Smooth muscle cell (in vitro differentiated cells): ENCODE data around the gene PRKCH. TPM values are rescaled to one million over a fixed set of nuclear protein-coding genes. Genes with fewer than 3 reads are reported as not detected.

Source experiments
- DNase-seq: peaks from one replicate; lab custom pipeline; 2025; ENCODE audit not compliant: unreplicated experiment; lab: John Stamatoyannopoulos, UW
- H2AFZ ChIP-seq: fragments of 200-600 bp; sonication (generic); 2 replicates; pipeline ENCODE4 v1.6.0; 2016; ENCODE audit warnings: antibody characterized with exemption, low read depth, mild to moderate bottlenecking
- H3F3A ChIP-seq: fragments of 200-600 bp; sonication (generic); 2 replicates; pipeline ENCODE4 v1.6.0; 2017; ENCODE audit warnings: antibody characterized with exemption, low read depth
- H3K27ac ChIP-seq: fragments of 200-600 bp; sonication (generic); 2 replicates; pipeline ENCODE4 v1.5.1; 2016; ENCODE audit warnings: low read depth, mild to moderate bottlenecking
- H3K27me3 ChIP-seq: fragments of 200-600 bp; sonication (generic); 2 replicates; pipeline ENCODE4 v1.6.1; 2016; ENCODE audit warnings: low read depth, mild to moderate bottlenecking
- H3K36me3 ChIP-seq: fragments of 200-600 bp; sonication (generic); 2 replicates; pipeline ENCODE4 v1.5.1; 2016; ENCODE audit warnings: low read depth
- H3K4me1 ChIP-seq: fragments of 200-600 bp; sonication (generic); 2 replicates; pipeline ENCODE4 v1.5.1; 2016; ENCODE audit warnings: low read depth
- H3K4me2 ChIP-seq: fragments of 200-600 bp; sonication (generic); 2 replicates; pipeline ENCODE4 v1.6.0; 2016; ENCODE audit warnings: mild to moderate bottlenecking
- H3K4me3 ChIP-seq: fragments of 200-600 bp; sonication (generic); 2 replicates; pipeline ENCODE4 v1.5.1; 2016; ENCODE audit warnings: mild to moderate bottlenecking
- H3K79me2 ChIP-seq: fragments of 200-600 bp; sonication (generic); 2 replicates; pipeline ENCODE4 v1.6.0; 2016; ENCODE audit warnings: low read depth, mild to moderate bottlenecking
- H3K9ac ChIP-seq: fragments of 200-600 bp; sonication (generic); 2 replicates; pipeline ENCODE4 v1.6.0; 2016; ENCODE audit warnings: low read depth
- H3K9me3 ChIP-seq: fragments of 200-600 bp; sonication (generic); replicated peaks from 2 replicates; pipeline ENCODE4 v1.5.1; 2016; ENCODE audit warnings: low read depth
- H4K20me1 ChIP-seq: fragments of 200-600 bp; sonication (generic); 2 replicates; pipeline ENCODE4 v1.6.0; 2016; ENCODE audit warnings: low read depth
- WGBS: methylation state at CpG from one replicate; pipeline ENCODE4 v1.1.7; 2016; ENCODE audit warnings: low lambda C conversion rate; 5-methylcytosine and 5-hydroxymethylcytosine counted together
- polyA plus RNA-seq: library from polyadenylated mRNA; unstranded; fragments of >200 nt; fragmentation: Nextera tagmentation; extraction: Ambion mirVana; gene quantifications from 2 replicates; pipeline ENCODE4 v1.2.1, GENCODE V29; 2016
- total RNA-seq: library from RNA; depleted of rRNA; stranded (reverse); fragments of >200 nt; gene quantifications from 2 replicates; pipeline ENCODE4 v1.2.3, GENCODE V29; 2014
- TF ChIP-seq, protein P1 (sequence below): fragments of 200-600 bp; sonication (generic); IDR thresholded peaks from 2 replicates; pipeline ENCODE4 v1.5.1; 2017; ENCODE audit warnings: borderline replicate concordance, mild to moderate bottlenecking, antibody characterized with exemption; ENCODE audit not compliant: insufficient read depth, poor library complexity, severe bottlenecking

PRKCH gene
- total and polyA plus RNA-seq, 2 experiments from 2014 or later = 1.5 to 7.6 TPM

DNA sequence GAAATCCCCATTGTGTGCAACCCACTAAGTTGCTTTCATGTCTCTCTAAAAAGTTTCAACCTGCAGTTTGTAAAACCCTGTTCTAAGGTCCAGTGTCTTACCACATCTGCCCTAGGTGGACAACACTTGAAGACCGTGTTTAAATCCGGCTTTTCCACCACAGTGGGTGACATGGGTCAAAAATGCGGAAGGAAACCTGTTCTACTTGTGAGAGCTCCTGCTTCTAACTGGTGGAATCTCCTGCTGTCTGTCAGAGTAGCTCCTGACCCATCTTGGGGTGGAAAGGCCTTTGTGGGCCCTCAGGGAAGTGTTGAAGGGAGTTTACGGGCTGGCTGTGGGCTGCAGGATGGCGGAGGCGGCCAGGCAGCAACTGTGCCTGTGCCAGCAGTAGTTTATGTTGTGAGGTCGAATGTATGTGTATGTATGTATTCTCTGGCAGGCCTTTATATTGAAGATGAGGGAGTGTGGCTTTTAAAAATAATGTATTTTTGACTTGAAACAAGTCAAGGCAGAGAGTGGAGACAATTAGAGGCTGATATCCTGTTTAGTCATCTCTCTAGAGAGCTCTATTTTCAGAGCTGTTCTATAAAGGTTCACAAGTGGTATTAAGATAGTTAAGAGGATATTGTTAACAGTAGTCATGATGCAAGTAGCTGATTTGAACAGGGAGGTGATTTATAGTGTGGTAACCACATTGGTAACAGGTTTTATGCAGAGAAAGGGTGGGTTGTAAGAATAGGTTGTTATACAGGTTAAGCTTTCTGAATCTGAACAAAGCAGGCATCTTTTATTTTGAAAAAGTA, 67.0 kb downstream of the PRKCH start:
- no peaks in the 10 kb centered on the region for H3K36me3 ChIP-seq
- peak overlapping the region; percentile 2 for H2AFZ ChIP-seq
- TF ChIP-seq, protein P1, sequence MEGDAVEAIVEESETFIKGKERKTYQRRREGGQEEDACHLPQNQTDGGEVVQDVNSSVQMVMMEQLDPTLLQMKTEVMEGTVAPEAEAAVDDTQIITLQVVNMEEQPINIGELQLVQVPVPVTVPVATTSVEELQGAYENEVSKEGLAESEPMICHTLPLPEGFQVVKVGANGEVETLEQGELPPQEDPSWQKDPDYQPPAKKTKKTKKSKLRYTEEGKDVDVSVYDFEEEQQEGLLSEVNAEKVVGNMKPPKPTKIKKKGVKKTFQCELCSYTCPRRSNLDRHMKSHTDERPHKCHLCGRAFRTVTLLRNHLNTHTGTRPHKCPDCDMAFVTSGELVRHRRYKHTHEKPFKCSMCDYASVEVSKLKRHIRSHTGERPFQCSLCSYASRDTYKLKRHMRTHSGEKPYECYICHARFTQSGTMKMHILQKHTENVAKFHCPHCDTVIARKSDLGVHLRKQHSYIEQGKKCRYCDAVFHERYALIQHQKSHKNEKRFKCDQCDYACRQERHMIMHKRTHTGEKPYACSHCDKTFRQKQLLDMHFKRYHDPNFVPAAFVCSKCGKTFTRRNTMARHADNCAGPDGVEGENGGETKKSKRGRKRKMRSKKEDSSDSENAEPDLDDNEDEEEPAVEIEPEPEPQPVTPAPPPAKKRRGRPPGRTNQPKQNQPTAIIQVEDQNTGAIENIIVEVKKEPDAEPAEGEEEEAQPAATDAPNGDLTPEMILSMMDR = no peak
- H3K9ac ChIP-seq = no peak overlapping the region
- H3K4me3 ChIP-seq = no peak overlapping the region
- no peaks in the 10 kb centered on the region for H3K9me3 ChIP-seq
- 68% methylated on average over 7 of the region's 7 CpGs for WGBS
- H3K4me1 ChIP-seq = peaks cover 4% of the 10 kb centered on the region
- H3K27me3 ChIP-seq = no peaks in the 10 kb centered on the region
- H3K4me2 ChIP-seq = peak overlapping the region; percentile 47
- no peaks in the 10 kb centered on the region for H4K20me1 ChIP-seq
- DNase-seq = no peak
- H3F3A ChIP-seq = no peaks in the 10 kb centered on the region
- H3K27ac ChIP-seq = peak overlapping the region; percentile 87
- H3K79me2 ChIP-seq = peaks cover 4% of the 10 kb centered on the region

DNA sequence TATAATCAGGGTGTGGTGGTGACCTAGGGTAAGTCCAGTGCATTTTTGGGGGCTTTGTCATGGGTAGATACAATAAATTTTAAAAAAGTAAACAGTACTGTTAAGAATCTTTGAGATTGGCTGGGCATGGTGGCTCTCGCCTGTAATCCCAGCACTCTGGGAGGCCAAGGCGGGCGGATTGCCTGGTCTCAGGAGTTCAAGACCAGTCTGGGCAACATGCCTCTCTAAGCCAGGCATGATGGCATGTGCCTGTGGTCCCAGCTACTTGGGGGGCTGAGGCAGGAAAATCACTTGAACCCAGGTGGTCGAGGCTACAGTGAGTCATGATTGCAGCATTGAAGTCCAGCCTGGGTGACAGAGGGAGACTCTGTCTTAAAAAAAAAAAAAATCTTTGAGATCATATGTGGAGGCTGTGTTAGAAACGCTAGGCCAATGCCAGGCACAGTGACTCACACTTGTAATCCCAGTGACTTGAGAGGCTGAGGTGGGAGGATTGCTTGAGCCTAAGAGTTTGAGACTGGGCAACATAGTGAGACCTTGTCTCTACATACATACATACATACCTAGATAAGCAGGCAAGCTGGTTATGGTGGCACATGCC, 67.7 kb downstream of the PRKCH start:
- no peak for DNase-seq
- H3K36me3 ChIP-seq = no peaks in the 10 kb centered on the region
- H3K9me3 ChIP-seq = no peaks in the 10 kb centered on the region
- H3K27ac ChIP-seq = peak overlapping the region; percentile 87
- no peak overlapping the region for H3K4me2 ChIP-seq
- WGBS = 75% methylated on average over 5 of the region's 5 CpGs
- H3K9ac ChIP-seq = no peak overlapping the region
- TF ChIP-seq, protein P1 = no peak
- no peak overlapping the region for H3K4me3 ChIP-seq
- no peak overlapping the region for H2AFZ ChIP-seq
- peaks cover 4% of the 10 kb centered on the region for H3K4me1 ChIP-seq
- no peaks in the 10 kb centered on the region for H3K27me3 ChIP-seq
- no peaks in the 10 kb centered on the region for H4K20me1 ChIP-seq
- no peaks in the 10 kb centered on the region for H3F3A ChIP-seq
- H3K79me2 ChIP-seq = peaks cover 4% of the 10 kb centered on the region

DNA sequence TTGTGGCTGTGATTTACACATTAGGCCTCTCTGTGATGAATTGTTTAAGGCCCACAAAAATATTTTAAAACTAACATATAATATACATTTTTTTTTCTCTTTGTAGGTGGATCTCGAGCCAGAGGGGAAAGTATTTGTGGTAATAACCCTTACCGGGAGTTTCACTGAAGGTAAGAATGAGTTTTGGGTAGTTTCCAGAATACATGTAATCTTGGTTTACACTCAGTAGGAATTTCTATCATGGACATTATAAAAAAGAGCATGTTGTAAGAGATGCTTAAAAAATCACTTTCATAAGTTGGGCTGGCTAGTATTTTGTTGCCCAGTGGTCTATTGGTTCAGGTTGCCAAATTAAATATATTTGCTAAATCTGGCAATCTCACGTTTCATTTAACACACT, 69.7 kb downstream of the PRKCH start:
- Histone ChIP-seq H2AFZ (no peak overlapping the region), H3K36me3 (no peaks in the 10 kb centered on the region), H3K9me3 (no peaks in the 10 kb centered on the region), H3K4me3 (no peak overlapping the region), H4K20me1 (no peaks in the 10 kb centered on the region), H3K27me3 (no peaks in the 10 kb centered on the region), H3K9ac (no peak overlapping the region), H3F3A (no peaks in the 10 kb centered on the region), H3K79me2 (peaks cover 4% of the 10 kb centered on the region), H3K27ac (no peak overlapping the region), H3K4me1 (peaks cover 4% of the 10 kb centered on the region), H3K4me2 (no peak overlapping the region)
- 92% methylated on average over 3 of the region's 3 CpGs for WGBS
- TF ChIP-seq, protein P1 = no peak
- no peak for DNase-seq
